Endodermal cell (in vitro differentiated cells): ENCODE results near the gene FOXA1. TPM values are rescaled to one million over a fixed set of nuclear protein-coding genes. Genes with fewer than 3 reads are reported as not detected.

Source experiments
- DNase-seq: peaks from one replicate; pipeline ENCODE4 v3.0.0-alpha.2; 2017
- H3K27ac ChIP-seq: 2 replicates; pipeline ENCODE4 v1.5.1; 2013; ENCODE audit warnings: mild to moderate bottlenecking, low read depth, low read length, moderate library complexity
- H3K27me3 ChIP-seq: 2 replicates; pipeline ENCODE4 v1.6.1; 2013; ENCODE audit warnings: mild to moderate bottlenecking, low read length, moderate library complexity; ENCODE audit not compliant: insufficient read depth, control insufficient read depth, poor library complexity, severe bottlenecking
- H3K36me3 ChIP-seq: 2 replicates; pipeline ENCODE4 v1.7.0; 2013; ENCODE audit warnings: mild to moderate bottlenecking, low read length, moderate library complexity; ENCODE audit not compliant: control insufficient read depth, insufficient read depth
- H3K4me1 ChIP-seq: one replicate; pipeline ENCODE4 v1.7.0; 2013; ENCODE audit warnings: low read length; ENCODE audit not compliant: control insufficient read depth, insufficient read depth
- H3K4me3 ChIP-seq: 2 replicates; pipeline ENCODE4 v1.5.1; 2013; ENCODE audit warnings: mild to moderate bottlenecking, low read length, moderate library complexity
- H3K9ac ChIP-seq: 2 replicates; pipeline ENCODE4 v1.6.1; 2013; ENCODE audit warnings: mild to moderate bottlenecking, low read length, moderate library complexity; ENCODE audit not compliant: poor library complexity, severe bottlenecking; ENCODE audit errors: extremely low read depth
- H3K9me3 ChIP-seq: 2 replicates; pipeline ENCODE4 v1.6.1; 2013; ENCODE audit warnings: mild to moderate bottlenecking, low read length, moderate library complexity; ENCODE audit not compliant: control insufficient read depth
- H3K27ac Mint-ChIP-seq: 2 replicates; pipeline ENCODE4 v1.8.0; 2020; ENCODE audit warnings: mixed read lengths
- H3K27me3 Mint-ChIP-seq: 2 replicates; pipeline ENCODE4 v1.8.0; 2021; ENCODE audit warnings: mild to moderate bottlenecking, mixed read lengths; ENCODE audit not compliant: insufficient read depth
- H3K36me3 Mint-ChIP-seq: 2 replicates; pipeline ENCODE4 v1.8.0; 2020; ENCODE audit warnings: low read depth, mixed read lengths
- H3K4me1 Mint-ChIP-seq: 2 replicates; pipeline ENCODE4 v1.8.0; 2020; ENCODE audit warnings: mixed read lengths
- H3K4me3 Mint-ChIP-seq: 2 replicates; pipeline ENCODE4 v1.8.0; 2020; ENCODE audit warnings: mild to moderate bottlenecking, moderate library complexity, mixed read lengths
- H3K9me3 Mint-ChIP-seq: 2 replicates; pipeline ENCODE4 v1.8.0; 2020; ENCODE audit warnings: mild to moderate bottlenecking, mixed read lengths
- CTCF ChIP-seq: fragments of 200-600 bp; sonication (generic); conservative IDR thresholded peaks from 2 replicates; pipeline ENCODE4 v1.5.0; 2021; ENCODE audit warnings: antibody characterized with exemption, mild to moderate bottlenecking
- WGBS, 2 experiments: methylation state at CpG; one replicate each; pipeline versions ENCODE4 v1.1.5 to v1.1.7; 2013; ENCODE audit warnings: missing lambda C conversion rate in 2 of 2, mixed read lengths in 1 of 2; ENCODE audit not compliant: insufficient coverage in 1 of 2, insufficient read length in 1 of 2; 5-methylcytosine and 5-hydroxymethylcytosine counted together
- total RNA-seq, 2 donors: library from RNA; stranded (reverse); fragmentation: NEBNext Ultra II Directional in 1 of 2; extraction: Animal tissue kit (Norgen Biotek cat#: 25700) in 1 of 2; gene quantifications; 2 replicates in 1 of 2; 3 replicates in 1 of 2; pipeline ENCODE4 v1.2.1, GENCODE V29; 2021

The FOXA1 gene
- total RNA-seq, 2 donors from 2014 or later: 41.2 to 51.4 TPM

DNA sequence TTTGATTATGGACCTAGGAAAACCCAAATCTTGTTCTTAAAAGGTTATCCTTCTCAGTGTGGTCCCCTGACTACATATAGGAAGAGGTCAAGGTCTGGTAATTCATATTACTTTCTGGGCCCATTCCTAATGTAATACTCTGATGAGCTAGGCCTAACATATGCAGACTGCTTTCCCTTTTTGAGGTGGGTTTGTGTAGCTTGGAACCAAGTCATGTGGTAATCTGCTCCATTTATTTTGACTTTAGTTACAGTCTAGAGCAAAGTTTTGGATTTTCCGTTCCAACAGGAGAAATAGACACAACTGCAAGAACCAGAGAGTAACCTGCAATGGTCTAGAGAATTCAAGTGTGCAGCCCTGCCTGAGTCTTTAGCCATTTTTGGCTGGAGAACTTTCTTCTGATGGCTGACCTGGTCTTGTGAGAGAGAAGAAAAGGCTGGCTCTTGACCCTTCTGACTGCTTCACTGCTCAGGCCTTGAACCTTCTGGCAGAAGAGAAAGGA, 22.9 kb upstream of the FOXA1 start:
- no peak overlapping the region for H3K27ac Mint-ChIP-seq
- H3K4me1 Mint-ChIP-seq: no peaks in the 10 kb centered on the region
- no peak overlapping the region for H3K27ac ChIP-seq
- TF ChIP-seq CTCF: no peak
- DNase-seq: no peak
- peaks cover 26% of the 10 kb centered on the region for H3K36me3 Mint-ChIP-seq
- peaks cover 44% of the 10 kb centered on the region for H3K27me3 Mint-ChIP-seq
- peaks cover 29% of the 10 kb centered on the region for H3K27me3 ChIP-seq
- no peak overlapping the region for H3K9ac ChIP-seq
- H3K4me3 Mint-ChIP-seq: no peak overlapping the region
- no peaks in the 10 kb centered on the region for H3K36me3 ChIP-seq
- H3K9me3 Mint-ChIP-seq: peaks cover 34% of the 10 kb centered on the region
- WGBS, 2 experiments: 88 to 94% methylated on average over 1 of the region's 1 CpG
- H3K4me3 ChIP-seq: no peak overlapping the region
- no peaks in the 10 kb centered on the region for H3K4me1 ChIP-seq
- peaks cover 32% of the 10 kb centered on the region for H3K9me3 ChIP-seq

- Mint-ChIP-seq H3K27me3 (peaks cover 45% of the 10 kb centered on the region), H3K9me3 (peaks cover 43% of the 10 kb centered on the region), H3K4me3 (no peak overlapping the region), H3K4me1 (no peaks in the 10 kb centered on the region), H3K27ac (no peak overlapping the region), H3K36me3 (peaks cover 28% of the 10 kb centered on the region)
- no peak overlapping the region for H3K4me3 ChIP-seq
- DNase-seq: no peak
- H3K27me3 ChIP-seq: peaks cover 28% of the 10 kb centered on the region
- H3K9ac ChIP-seq: no peak overlapping the region
- no peaks in the 10 kb centered on the region for H3K4me1 ChIP-seq
- no peaks in the 10 kb centered on the region for H3K36me3 ChIP-seq
- H3K9me3 ChIP-seq: peaks cover 42% of the 10 kb centered on the region
- TF ChIP-seq CTCF: no peak
- WGBS, 2 experiments: 82 to 94% methylated on average over 4 of the region's 4 CpGs
- no peak overlapping the region for H3K27ac ChIP-seq
These were observed 21.8 kb upstream of the FOXA1 start for GRCh38 chr14:37616853-37617252.

- TF ChIP-seq CTCF: no peak
- H3K27ac Mint-ChIP-seq: no peak overlapping the region
- no peaks in the 10 kb centered on the region for H3K4me1 ChIP-seq
- peaks cover 33% of the 10 kb centered on the region for H3K36me3 Mint-ChIP-seq
- H3K27me3 Mint-ChIP-seq: peaks cover 45% of the 10 kb centered on the region
- no peak overlapping the region for H3K9ac ChIP-seq
- H3K4me1 Mint-ChIP-seq: no peaks in the 10 kb centered on the region
- 95 to 100% methylated on average over 1 to 3 of the region's 3 CpGs for WGBS, 2 experiments
- H3K4me3 Mint-ChIP-seq: no peak overlapping the region
- H3K4me3 ChIP-seq: no peak overlapping the region
- no peak overlapping the region for H3K27ac ChIP-seq
- peaks cover 42% of the 10 kb centered on the region for H3K9me3 ChIP-seq
- peaks cover 50% of the 10 kb centered on the region for H3K9me3 Mint-ChIP-seq
- H3K27me3 ChIP-seq: peaks cover 28% of the 10 kb centered on the region
- H3K36me3 ChIP-seq: no peaks in the 10 kb centered on the region
- DNase-seq: no peak
These were observed 20.7 kb upstream of the FOXA1 start for GRCh38 chr14:37615582-37616289.
